Left hindlimb (tissue), 1 donor: Measurements from ENCODE around the gene C11orf68.
"Not testable (repeated sequence)": the region's sequence is repeated elsewhere in the genome, so short reads cannot be mapped to it uniquely, and the experiment has no call there.

ENCODE experiments used
- DNase-seq: peaks from one replicate; pipeline ENCODE4 v3.0.0-alpha.2; 2018

The C11orf68 gene

GRCh38 chr11:65918211-65919140 is at the start of gene C11orf68:
Gene C11orf68 (minus strand): TSS chr11:65919062. CDS start chr11:65919031, 31 bp downstream.
- no peak for DNase-seq

- peak; percentile 16 for DNase-seq
Observed at GRCh38 chr11:65967329-65967934, 48.6 kb upstream of the C11orf68 start.

- peak; percentile 23 for DNase-seq
Observed at GRCh38 chr11:65965986-65966762, 47.3 kb upstream of the C11orf68 start.

DNA sequence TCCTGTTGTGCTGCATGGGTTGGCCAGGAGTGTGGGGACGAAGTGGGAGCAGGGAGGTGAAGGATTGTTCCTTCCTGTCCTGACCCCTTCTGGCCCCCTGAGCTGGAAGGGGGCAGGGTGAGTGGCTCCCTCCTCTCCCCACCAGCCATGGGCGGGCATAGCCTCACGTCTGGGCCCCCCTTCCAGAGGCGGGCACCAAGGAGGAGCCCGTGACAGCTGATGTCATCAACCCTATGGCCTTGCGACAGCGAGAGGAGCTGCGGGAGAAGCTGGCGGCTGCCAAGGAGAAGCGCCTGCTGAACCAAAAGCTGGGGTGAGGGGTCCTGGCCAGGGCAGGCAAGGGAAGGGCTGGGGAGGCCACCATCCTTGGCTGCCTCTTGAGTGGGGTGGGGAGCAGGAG is 46.0 kb upstream of the C11orf68 start:
- no peak for DNase-seq

- DNase-seq, result peak; percentile 1
Observed at GRCh38 chr11:65962141-65962564, 43.3 kb upstream of the C11orf68 start.

DNA sequence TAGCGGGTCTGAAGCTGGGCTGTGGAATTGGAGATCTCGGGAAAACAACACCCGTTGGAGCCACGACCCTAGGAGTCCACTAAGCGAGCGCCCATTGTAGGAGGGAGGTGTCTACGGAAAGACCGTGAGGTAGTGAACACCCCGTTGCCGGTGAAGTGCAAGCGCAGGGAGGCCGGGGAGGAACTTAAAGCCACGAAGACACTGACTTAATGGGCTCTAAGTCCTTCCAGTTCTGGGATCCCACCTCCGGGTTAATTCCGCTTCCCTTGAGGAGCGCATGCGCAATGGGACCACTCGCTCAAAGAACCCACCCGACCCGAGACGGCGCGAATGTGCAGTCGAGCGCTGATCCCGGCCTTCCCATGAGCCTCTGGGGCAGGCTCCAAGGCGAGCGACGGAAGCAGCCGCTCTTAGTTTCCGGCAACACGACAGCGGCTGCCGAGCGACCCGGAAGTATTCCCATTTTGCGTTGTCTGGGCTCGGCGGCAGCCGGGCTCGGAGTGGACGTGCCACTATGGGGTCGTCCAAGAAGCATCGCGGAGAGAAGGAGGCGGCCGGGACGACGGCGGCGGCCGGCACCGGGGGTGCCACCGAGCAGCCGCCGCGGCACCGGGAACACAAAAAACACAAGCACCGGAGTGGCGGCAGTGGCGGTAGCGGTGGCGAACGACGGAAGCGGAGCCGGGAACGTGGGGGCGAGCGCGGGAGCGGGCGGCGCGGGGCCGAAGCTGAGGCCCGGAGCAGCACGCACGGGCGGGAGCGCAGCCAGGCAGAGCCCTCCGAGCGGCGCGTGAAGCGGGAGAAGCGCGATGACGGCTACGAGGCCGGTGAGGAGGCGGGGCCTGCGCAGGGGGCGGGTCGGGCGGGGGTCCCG is 42.6 kb upstream of the C11orf68 start, which contains the start of gene SART1:
SART1 (plus strand) TSS at position 468 of the 874 bp plus-strand sequence; CDS start at position 515, 47 bp downstream.
- peak; percentile 99 for DNase-seq

- no peak for DNase-seq
Observed at GRCh38 chr11:65960824-65961266, 42.0 kb upstream of the C11orf68 start.

DNA sequence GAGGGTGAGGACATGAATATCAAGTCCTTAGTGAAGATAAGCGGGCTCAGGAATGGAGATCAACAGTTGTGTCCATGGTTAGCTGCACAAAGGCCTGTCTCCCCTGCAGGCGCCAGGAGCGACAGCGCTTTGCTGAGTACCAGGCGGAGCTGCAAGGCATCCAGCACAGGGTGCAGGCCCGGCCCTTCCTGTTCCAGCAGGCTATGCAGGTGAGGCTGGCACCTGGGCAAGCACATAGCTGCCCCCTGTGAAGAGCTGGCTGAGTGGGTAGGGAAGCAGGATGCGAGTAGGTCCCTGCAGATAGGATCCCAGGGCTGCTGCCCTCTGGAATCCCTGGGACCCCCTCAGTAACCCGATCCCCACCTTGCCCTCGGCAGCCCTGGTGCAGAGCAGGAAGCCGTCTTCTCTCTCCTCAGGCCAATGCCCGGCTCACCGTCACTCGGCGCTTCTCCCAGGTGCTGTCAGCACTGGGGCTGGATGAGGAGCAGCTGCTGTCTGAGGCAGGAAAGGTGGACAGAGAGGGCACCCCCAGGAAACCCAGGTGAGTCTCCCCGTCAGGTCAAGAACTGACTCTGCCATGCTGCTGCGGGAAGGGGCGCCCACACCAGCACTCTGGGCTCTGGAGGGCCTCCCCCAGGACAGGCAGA is 40.0 kb upstream of the C11orf68 start:
- DNase-seq, result peak; percentile 11

- peak; percentile 8 for DNase-seq
Observed at GRCh38 chr11:65958291-65958690, 39.4 kb upstream of the C11orf68 start.

DNA sequence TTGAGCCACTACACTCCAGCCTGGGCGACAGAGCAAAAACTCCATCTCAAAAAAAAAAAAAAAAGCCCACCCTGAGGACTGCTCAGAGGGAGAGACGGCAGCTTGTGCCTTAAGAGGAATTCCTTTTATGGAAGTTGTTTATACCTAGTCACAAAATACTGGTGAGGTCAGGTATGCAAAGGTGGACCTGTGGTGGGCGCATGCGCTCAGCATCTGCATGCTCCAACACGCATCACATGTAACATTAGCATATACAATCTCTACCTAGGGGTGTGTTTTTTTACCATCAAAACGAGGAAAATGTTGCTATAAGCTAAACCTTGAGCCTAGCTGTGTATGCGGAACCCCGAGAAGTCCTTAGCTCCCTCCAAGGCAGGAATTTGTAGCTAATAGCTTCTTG is 35.9 kb upstream of the C11orf68 start:
- no peak for DNase-seq

DNA sequence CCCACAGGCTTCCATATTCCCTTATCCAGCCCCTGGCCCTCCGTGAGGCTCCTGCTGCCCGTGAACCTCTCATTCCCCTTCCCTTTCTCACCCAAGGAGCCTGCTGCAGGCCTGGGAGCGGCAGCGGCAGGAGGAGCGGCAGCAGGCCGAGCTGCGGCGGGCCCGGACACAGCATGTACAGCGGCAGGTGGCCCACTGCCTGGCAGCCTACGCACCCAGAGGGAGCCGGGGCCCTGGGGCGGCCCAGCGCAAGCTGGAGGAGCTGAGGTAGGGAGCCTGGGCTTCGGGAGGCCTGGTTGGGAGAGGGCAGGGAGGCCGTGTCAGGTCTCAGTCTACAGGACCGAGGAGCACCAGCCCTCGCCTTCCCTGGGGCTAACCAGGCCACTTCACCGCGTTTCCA is 34.6 kb upstream of the C11orf68 start:
- DNase-seq, result no peak

- DNase-seq, result no peak
Observed at GRCh38 chr11:65952052-65952521, 33.2 kb upstream of the C11orf68 start.

DNA sequence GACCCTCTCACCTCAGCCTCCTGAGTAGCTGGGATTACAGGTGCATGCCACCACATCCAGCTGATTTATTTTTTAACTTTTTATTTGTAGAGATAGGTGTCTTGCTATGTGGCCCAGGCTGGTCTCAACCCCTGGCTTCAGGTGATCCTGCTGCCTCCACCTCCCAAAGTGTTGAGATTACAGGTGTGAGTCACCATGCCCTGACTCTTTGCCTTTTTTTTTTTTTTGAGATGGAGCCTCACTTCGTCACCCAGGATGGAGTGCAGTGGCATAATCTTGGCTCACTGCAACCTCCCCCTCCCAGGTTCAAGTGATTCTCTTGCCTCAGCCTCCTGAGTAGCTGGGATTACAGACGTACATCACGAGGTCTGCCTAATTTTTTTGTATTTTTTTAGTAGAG is 32.8 kb upstream of the C11orf68 start:
- not testable (repeated sequence) for DNase-seq

DNA sequence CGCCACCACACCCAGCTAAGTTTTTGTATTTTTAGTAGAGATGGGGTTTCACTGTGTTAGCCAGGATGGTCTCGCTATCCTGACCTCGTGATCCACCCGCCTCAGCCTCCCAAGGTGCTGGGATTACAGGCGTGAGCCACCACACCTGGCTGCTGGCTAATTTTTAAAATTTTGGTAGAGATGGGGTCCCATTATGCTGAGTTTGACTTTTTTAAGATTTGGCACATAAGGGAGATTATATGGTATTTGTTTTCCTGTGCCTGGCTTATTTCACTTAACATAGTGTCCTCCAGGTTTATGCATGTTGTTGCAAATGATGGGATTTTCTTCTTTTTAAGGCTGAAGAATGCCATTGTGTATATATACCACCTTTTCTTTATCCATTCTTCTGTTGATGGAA is 31.8 kb upstream of the C11orf68 start:
- not testable (repeated sequence) for DNase-seq

DNA sequence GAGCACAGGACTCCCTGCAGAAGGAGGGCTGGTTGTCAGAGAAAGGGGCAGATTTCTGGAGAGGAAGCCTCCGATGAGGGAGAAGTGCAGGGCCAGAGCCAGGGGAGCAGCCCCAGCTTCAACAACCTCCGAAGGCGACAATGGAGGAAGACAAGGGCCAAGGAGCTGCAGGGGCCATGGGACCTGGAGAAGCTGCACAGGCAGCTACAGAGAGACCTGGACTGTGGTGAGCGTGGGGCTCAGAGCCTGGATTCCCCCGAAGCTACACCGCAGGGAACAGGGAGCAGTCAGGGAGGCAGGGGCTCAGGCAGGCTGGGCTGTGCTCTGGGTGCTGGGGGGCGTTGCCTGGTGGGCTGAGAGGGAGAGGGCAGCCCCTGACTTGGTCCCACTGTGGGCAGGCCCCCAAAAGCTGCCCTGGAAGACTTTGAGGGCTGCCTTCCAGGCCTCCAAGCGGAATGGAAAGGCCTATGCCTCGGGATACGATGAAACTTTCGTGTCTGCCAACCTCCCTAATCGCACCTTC is 28.8 kb upstream of the C11orf68 start:
- DNase-seq, result no peak

DNA sequence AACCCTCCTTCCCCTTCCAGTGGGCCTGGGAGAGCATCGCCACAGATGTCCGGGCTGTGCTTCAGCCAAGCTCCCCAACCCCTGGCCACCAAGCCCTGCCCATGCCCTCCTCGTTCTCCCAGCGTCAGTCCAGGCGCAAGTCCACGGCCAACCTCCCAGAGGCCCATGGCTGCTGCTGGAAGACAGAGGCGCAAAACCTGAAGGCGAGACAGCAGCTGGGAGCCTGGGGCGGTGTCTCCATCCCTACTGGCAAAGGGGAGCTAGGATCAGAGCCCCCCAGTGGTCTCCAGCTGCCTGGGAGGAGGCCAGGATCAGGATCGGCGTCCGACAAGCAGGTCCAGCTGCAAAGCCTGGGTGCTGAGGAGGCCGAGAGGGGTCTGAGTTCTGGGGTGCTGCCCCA is 28.3 kb upstream of the C11orf68 start:
- no peak for DNase-seq

- DNase-seq, result no peak
Observed at GRCh38 chr11:65946655-65947054, 27.8 kb upstream of the C11orf68 start.

- no peak for DNase-seq
Observed at GRCh38 chr11:65945941-65946558, 27.2 kb upstream of the C11orf68 start.

DNA sequence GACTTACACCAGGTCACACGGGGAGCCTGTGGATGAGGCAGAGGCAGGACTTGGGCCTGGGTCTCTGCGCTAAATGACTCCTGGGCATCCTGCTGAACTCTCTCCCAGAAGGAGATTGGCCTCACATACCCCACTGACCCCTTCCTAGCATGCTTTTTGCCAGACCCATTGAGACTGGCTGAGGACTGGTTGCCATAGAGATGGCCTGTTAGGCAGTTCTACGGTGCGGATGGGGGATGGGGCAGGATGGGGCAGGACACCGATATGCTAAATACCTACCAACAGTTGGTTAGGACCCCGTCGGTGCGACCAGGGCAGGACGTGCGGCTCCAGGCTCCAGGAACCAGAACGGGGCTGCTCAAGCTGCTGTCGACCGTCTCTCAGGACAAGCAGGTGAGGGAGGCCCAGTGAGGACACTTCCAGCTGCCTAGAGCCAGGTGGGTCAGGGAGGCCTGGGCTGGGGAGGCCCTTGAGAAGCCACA is 26.6 kb upstream of the C11orf68 start, which contains the start of gene TSGA10IP:
TSGA10IP (plus strand) TSS at position 51 of the 482 bp plus-strand sequence; CDS start at position 247, 196 bp downstream.
- DNase-seq, result no peak

GRCh38 chr11:65944767-65945166 is 25.9 kb upstream of the C11orf68 start:
- DNase-seq, result no peak
